BJ (cell line): ENCODE data around the gene RBM22. TPM values are rescaled to one million over a fixed set of nuclear protein-coding genes. Genes with fewer than 3 reads are reported as not detected.

ENCODE experiments used
- CTCF ChIA-PET: fragments of 350-600 bp; formaldehyde crosslinking; extraction: SDS; loops from one replicate; lab custom pipeline; 2021; ENCODE audit warnings: antibody characterized with exemption, inconsistent platforms; lab: Yijun Ruan, JAX
- POLR2A ChIA-PET: fragments of 300-600 bp; sonication (Branson Sonifier 250); formaldehyde crosslinking; extraction: SDS; loops from one replicate; lab custom pipeline; 2021; ENCODE audit warnings: antibody characterized with exemption; lab: Charles Lee
- DNase-seq: peaks from one replicate; pipeline ENCODE4 v3.0.0-alpha.2; 2011; ENCODE audit warnings: low read depth
- H3K27me3 ChIP-seq: 2 replicates; pipeline ENCODE4 v1.6.0; 2011; ENCODE audit warnings: low read length; ENCODE audit not compliant: control insufficient read depth, insufficient read depth
- H3K36me3 ChIP-seq: 2 replicates; pipeline ENCODE4 v1.5.1; 2011; ENCODE audit warnings: low read length; ENCODE audit not compliant: control insufficient read depth, insufficient read depth
- H3K4me3 ChIP-seq: 2 replicates; pipeline ENCODE4 v1.5.1; 2011; ENCODE audit warnings: low read depth, mild to moderate bottlenecking, control low read depth, low read length
- polyA plus RNA-seq: library from polyadenylated mRNA; depleted of rRNA; stranded (reverse); fragments of >200 nt; gene quantifications from 2 replicates; pipeline ENCODE4 v1.2.3, GENCODE V29; 2011
- TF ChIP-seq, protein P1 (sequence below): IDR thresholded peaks from 2 replicates; pipeline ENCODE4 v1.5.1; 2011; ENCODE audit warnings: low read depth, mild to moderate bottlenecking, control low read depth, inconsistent platforms, low read length, moderate library complexity; ENCODE audit not compliant: insufficient read depth

Gene RBM22
- polyA plus RNA-seq, 1 experiment: 31.4 TPM

DNA sequence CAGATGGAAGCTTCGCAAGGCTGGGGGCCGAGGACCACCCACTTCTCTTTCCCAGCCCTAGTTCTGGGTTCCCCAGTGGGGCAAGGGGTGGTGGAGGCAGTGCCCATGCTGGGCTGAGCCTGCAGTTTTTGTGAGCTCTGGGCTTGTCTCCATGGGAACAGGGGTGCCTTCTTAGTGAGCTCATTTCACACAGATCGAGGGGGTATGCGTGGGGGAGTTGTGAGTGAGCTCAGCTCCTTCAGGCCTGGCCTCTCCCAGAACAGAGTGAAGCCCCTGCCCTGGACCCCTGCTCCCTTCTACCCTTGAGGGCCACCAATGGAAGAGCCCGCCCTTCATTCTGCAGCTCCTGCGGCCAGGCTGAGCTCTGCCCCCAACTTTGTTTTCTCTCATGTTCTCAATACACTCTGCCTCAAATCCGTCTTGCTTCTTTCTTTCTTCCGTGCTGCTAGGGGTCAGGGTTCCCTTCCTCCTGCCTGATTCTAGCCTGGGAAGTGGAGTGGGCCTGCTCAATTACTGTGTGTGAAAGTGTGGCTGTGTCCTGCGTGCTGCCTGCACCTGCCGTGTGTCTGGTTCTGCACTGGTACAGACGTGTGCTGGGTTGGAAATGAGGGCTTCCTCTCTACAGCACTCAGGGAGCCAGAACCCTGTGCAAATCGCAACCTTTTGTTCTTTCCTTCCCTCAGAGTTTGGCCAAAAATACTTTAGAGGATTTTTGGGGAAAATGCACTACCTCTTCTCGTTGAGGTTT is 48.8 kb downstream of the RBM22 start:
- CTCF ChIA-PET: interaction anchor here (0.7 to 1.8 kb wide), 11 partner anchors 10 to 101 kb away, joined by 3 to 5 read pairs (median 3); partner anchors contain the start of gene MYOZ3
- Histone ChIP-seq H3K27me3 (no peaks in the 10 kb centered on the region), H3K36me3 (peaks cover 37% of the 10 kb centered on the region), H3K4me3 (no peak overlapping the region)
- TF ChIP-seq, protein P1, sequence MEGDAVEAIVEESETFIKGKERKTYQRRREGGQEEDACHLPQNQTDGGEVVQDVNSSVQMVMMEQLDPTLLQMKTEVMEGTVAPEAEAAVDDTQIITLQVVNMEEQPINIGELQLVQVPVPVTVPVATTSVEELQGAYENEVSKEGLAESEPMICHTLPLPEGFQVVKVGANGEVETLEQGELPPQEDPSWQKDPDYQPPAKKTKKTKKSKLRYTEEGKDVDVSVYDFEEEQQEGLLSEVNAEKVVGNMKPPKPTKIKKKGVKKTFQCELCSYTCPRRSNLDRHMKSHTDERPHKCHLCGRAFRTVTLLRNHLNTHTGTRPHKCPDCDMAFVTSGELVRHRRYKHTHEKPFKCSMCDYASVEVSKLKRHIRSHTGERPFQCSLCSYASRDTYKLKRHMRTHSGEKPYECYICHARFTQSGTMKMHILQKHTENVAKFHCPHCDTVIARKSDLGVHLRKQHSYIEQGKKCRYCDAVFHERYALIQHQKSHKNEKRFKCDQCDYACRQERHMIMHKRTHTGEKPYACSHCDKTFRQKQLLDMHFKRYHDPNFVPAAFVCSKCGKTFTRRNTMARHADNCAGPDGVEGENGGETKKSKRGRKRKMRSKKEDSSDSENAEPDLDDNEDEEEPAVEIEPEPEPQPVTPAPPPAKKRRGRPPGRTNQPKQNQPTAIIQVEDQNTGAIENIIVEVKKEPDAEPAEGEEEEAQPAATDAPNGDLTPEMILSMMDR: no peak
- no peak for DNase-seq
- POLR2A ChIA-PET: interaction anchor here (0.5 kb wide), 1 partner anchor 346 kb away, joined by 7 read pairs; no protein-coding TSS in a partner anchor

DNA sequence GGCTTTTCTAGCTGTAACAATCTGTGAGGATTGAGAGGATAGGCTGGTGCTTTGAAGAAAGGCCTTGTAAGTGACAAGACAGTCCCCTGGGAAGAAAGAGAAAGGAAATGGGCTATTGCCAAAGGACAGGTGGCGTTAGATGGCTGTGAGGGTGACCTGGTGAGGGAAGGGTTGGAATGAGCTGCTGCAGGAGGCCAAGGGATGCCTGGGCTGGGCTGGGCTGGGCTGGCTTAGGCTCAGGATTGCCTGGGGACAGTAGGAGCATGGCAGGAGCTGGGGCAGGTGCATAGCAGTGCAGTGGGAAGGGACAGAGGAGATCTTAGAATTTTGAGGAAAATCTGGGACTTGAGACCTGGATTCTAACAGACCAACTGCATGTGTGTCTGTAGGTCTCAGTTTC is 49.5 kb downstream of the RBM22 start:
- ChIA-PET CTCF (interaction anchor here (0.7 to 1.7 kb wide), 3 partner anchors 10 to 91 kb away, joined by 3 to 5 read pairs (median 3); partner anchors contain the start of gene MYOZ3), POLR2A (no interaction called here)
- TF ChIP-seq, protein P1: no peak
- Histone ChIP-seq H3K27me3 (no peaks in the 10 kb centered on the region), H3K36me3 (peaks cover 37% of the 10 kb centered on the region), H3K4me3 (no peak overlapping the region)
- no peak for DNase-seq

DNA sequence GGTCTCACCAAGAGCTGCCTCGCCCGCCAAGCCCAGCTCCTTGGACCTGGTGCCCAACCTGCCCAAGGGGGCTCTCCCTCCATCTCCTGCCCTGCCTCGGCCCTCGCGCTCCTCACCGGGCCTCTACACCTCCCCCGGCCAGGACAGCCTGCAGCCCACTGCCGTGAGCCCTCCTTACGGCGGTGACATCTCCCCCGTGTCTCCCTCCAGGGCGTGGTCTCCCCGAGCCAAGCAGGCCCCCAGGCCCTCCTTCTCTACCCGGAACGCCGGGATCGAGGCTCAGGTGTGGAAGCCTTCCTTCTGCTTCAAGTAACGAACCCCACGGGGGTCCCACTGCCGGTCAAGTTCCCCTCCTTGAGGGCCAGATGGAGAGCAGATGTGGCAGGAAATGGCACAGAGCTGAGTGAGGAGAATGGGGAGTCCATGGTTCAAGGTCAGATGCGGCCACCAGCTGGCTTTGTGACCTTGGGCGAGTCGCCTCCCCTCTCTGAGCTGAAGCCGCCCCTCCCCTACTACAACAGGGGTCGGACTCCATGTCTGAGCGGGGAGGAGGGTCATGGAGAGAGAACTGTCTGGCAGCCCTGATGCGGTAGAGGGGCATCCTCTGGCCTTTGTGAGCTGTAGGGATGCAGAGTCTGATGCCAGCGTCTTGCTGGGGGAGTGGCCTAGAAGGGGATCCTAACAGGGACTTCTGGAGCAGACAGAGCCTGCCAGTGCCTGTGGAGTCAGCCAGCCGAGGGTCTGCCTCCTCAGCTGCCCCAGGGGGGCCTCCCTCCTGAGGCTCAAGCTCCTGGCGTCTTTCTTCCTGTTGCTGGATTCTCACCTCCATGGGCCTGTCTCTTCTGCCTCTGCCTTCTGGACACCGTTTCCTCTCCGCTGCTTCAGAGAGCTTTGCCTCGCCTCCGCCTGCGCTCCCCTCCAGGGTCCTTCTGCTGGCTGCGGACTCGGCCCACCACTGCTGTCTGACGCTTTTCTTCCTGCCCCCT is 50.5 kb downstream of the RBM22 start:
- ChIA-PET CTCF (interaction anchor here (1.1 to 1.2 kb wide), 2 partner anchors 34 to 60 kb away, joined by 3 to 4 read pairs; no protein-coding TSS in a partner anchor), POLR2A (no interaction called here)
- Histone ChIP-seq H3K36me3 (peaks cover 37% of the 10 kb centered on the region), H3K27me3 (no peaks in the 10 kb centered on the region), H3K4me3 (no peak overlapping the region)
- no peak for DNase-seq
- TF ChIP-seq, protein P1: no peak

- Histone ChIP-seq H3K36me3 (peaks cover 37% of the 10 kb centered on the region), H3K27me3 (no peaks in the 10 kb centered on the region), H3K4me3 (no peak overlapping the region)
- DNase-seq: no peak
- TF ChIP-seq, protein P1: no peak
- ChIA-PET POLR2A (no interaction called here), CTCF (interaction anchor here (1.1 to 1.2 kb wide), 2 partner anchors 35 to 59 kb away, joined by 3 to 4 read pairs; no protein-coding TSS in a partner anchor)
Observed at GRCh38 chr5:150649108-150650020, 51.5 kb downstream of the RBM22 start.
